Calu3 (cell line): ENCODE results near the gene SH3RF3. TPM values are rescaled to one million over a fixed set of nuclear protein-coding genes. Genes with fewer than 3 reads are reported as not detected.

Experiments used
- BruUV-seq: library from RNA; stranded (reverse); fragments of 400-500 nt; replicated peaks from 2 replicates; lab custom pipeline; 2021; lab: Mats Ljungman, UMichigan
- CTCF ChIA-PET: fragments of 300-600 bp; sonication (Branson Sonifier 250); formaldehyde crosslinking; loops from one replicate; lab custom pipeline; 2022; ENCODE audit warnings: antibody characterized with exemption; lab: Charles Lee
- DNase-seq: peaks from one replicate; pipeline ENCODE4 v3.0.0; 2022
- H3K27ac Mint-ChIP-seq: one replicate; pipeline ENCODE4 v1.8.0; 2022; ENCODE audit warnings: mixed read lengths; ENCODE audit not compliant: unreplicated experiment
- H3K27me3 Mint-ChIP-seq: one replicate; pipeline ENCODE4 v1.8.0; 2022; ENCODE audit warnings: mixed read lengths; ENCODE audit not compliant: unreplicated experiment
- H3K36me3 Mint-ChIP-seq: one replicate; pipeline ENCODE4 v1.8.0; 2022; ENCODE audit warnings: mild to moderate bottlenecking, moderate library complexity, mixed read lengths; ENCODE audit not compliant: insufficient read depth, unreplicated experiment
- H3K4me1 Mint-ChIP-seq: one replicate; pipeline ENCODE4 v1.8.0; 2022; ENCODE audit warnings: mild to moderate bottlenecking, low read depth, mixed read lengths; ENCODE audit not compliant: unreplicated experiment
- H3K4me3 Mint-ChIP-seq: one replicate; pipeline ENCODE4 v1.8.0; 2022; ENCODE audit warnings: mild to moderate bottlenecking, low read depth, moderate library complexity, mixed read lengths; ENCODE audit not compliant: unreplicated experiment
- H3K9me3 Mint-ChIP-seq: one replicate; pipeline ENCODE4 v1.8.0; 2022; ENCODE audit warnings: low read depth, mixed read lengths; ENCODE audit not compliant: unreplicated experiment
- intact Hi-C: fragments of 100-400 bp; cut with micrococcal nuclease; formaldehyde crosslinking; loops from one replicate; pipeline ENCODE4 v1.10.0; 2022; ENCODE audit not compliant: unreplicated experiment
- total RNA-seq: library from RNA; stranded (reverse); gene quantifications from 2 replicates; pipeline ENCODE4 v1.2.3, GENCODE V29; 2022
- TF ChIP-seq, protein P1 (sequence below): fragments of 200-600 bp; IDR thresholded peaks from one replicate; pipeline ENCODE4 v1.8.0; 2022; ENCODE audit warnings: antibody characterized with exemption; ENCODE audit not compliant: unreplicated experiment

The SH3RF3 gene
- total RNA-seq, 1 experiment from 2014 or later: 0.17 TPM

DNA sequence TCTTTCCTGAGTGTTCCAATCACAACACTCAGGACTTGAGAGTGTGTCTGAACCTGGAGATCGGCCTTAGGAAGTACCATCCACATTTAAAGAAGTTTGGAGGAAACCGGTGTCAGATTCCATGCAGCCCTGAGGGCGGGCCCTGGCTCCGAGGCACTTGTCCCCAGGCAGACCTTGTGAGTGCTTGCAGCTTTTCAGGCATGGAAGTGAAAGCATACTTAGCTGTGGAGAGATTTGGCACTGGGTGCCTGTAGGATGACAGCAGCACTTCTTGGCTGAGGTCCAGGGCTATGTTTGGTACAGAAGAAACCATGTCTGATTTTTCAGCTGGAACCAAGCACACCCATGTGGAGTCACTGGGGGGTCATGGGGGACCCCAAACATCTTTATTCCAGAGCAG lies 253.9 kb downstream of the SH3RF3 start:
- TF ChIP-seq, protein P1, sequence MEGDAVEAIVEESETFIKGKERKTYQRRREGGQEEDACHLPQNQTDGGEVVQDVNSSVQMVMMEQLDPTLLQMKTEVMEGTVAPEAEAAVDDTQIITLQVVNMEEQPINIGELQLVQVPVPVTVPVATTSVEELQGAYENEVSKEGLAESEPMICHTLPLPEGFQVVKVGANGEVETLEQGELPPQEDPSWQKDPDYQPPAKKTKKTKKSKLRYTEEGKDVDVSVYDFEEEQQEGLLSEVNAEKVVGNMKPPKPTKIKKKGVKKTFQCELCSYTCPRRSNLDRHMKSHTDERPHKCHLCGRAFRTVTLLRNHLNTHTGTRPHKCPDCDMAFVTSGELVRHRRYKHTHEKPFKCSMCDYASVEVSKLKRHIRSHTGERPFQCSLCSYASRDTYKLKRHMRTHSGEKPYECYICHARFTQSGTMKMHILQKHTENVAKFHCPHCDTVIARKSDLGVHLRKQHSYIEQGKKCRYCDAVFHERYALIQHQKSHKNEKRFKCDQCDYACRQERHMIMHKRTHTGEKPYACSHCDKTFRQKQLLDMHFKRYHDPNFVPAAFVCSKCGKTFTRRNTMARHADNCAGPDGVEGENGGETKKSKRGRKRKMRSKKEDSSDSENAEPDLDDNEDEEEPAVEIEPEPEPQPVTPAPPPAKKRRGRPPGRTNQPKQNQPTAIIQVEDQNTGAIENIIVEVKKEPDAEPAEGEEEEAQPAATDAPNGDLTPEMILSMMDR: no peak
- Mint-ChIP-seq H3K4me3 (no peak overlapping the region), H3K4me1 (no peaks in the 10 kb centered on the region), H3K36me3 (no peaks in the 10 kb centered on the region), H3K27me3 (peaks cover 100% of the 10 kb centered on the region), H3K27ac (no peak overlapping the region), H3K9me3 (no peaks in the 10 kb centered on the region)
- CTCF ChIA-PET: no interaction called here
- BruUV-seq: no TSS peak
- intact Hi-C loops: no loop called here
- DNase-seq: no peak

DNA sequence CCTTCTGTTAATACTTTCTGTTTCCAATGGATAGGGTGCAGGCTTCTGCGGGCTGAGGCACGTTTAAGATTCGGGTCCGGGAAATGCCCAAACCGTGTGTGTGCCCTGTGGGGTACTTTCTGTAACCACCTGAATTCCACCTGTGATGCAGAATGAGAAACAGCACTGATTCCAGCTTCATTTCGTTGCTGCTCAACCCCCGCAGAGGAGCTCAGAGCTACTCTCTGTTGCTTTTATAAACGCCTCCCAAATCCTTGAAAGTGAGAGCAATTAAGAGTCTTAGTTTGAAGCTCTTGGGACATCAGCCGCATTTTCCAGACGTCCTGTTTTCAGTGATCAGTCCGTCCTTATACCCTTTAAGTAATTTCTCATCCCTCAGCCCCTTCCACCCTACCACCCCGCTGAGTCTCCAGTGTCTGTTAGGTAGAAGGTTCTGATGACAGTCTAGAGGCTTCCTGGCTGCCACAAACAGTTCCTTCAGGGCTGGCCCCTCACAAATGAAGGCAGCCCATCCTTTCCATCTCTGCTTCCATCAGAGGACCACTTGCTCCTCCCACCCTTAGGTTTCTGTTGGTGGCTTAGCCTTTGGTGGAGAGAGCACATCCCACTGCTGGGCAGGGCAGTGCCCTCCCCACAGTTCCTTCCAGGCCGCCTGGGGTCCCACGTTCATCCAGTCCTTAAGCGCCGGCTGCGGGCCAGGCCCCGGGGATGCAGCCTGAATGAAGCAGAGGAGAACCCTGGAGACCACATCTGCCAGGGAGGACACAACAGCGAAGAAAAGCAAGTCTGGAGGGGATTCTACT lies 254.7 kb downstream of the SH3RF3 start:
- Mint-ChIP-seq H3K4me3 (no peak overlapping the region), H3K36me3 (no peaks in the 10 kb centered on the region), H3K27ac (no peak overlapping the region), H3K4me1 (no peaks in the 10 kb centered on the region), H3K27me3 (peaks cover 100% of the 10 kb centered on the region), H3K9me3 (no peaks in the 10 kb centered on the region)
- no TSS peak for BruUV-seq
- no peak for DNase-seq
- CTCF ChIA-PET: no interaction called here
- intact Hi-C loops: no loop called here
- TF ChIP-seq, protein P1: no peak

DNA sequence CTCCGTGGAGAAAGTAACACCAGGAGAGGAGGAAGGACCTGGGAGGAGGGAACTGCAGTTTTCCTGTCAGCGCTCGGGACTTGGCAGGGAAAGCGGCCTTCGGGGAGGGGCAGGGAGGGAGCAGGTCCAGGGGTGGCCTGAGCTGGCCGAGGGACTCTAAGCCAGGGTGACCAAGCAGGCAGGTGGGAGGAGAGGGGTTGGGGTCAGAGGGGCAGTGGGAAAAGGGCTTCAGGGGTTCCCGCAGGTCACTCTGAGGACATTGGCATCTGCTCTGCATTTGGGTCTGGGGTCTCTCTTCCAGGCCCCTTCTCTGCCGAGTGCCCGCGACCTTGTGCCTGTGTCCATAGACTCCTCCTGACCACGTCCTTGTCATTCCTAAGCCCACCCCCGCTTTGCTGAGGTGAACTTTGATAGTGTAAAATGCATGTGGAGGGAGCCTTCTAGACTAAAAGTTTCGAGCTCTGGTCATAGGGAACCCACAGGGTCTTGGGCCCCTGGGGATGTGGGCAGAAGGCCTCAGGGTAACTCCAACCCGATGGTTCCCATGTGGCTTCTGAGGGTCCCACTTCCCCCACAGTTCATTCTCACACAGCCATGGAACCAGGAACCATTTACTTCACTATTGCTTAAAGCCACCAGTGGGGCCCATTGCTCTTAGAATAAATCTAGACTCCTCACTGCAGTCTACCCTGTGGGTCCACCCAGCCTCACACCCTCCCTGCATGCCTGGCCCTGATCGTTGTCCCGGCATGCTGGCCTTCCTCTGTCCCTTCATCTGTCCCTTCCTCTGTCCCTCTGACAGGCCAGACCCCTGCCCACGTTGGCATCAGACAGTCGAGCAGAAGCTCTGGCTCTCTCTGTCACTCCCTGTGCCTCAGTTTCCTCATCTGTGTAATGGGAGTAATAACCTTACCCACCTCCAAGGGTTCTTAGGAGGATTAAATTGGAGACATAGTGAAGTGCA lies 255.6 kb downstream of the SH3RF3 start:
- Mint-ChIP-seq H3K27ac (no peak overlapping the region), H3K4me3 (no peak overlapping the region), H3K4me1 (no peaks in the 10 kb centered on the region), H3K36me3 (no peaks in the 10 kb centered on the region), H3K27me3 (peaks cover 100% of the 10 kb centered on the region), H3K9me3 (no peaks in the 10 kb centered on the region)
- BruUV-seq: no TSS peak
- intact Hi-C loops: no loop called here
- TF ChIP-seq, protein P1: no peak
- CTCF ChIA-PET: no interaction called here
- no peak for DNase-seq

DNA sequence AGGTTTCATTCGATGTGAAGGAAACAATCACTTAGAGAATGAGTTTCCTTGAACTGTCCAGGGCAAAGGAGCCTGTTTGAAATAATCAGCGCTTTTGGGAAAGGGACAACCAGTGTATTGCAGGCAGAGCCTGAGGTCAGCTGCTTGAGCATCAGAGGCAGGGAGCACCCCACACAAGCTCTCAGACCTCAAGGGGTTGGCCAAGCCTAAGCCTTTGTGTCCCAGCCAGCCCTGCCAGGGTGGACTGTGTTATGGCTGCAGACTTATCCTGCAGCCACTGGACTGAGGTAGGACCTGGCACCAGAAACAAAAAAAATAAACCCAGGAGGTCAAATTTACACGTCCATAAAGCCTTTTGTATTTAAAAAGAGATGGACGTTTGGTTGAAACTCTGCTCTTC lies 256.5 kb downstream of the SH3RF3 start:
- no TSS peak for BruUV-seq
- intact Hi-C loops: no loop called here
- no peak for DNase-seq
- Mint-ChIP-seq H3K4me3 (no peak overlapping the region), H3K9me3 (no peaks in the 10 kb centered on the region), H3K27me3 (peaks cover 100% of the 10 kb centered on the region), H3K36me3 (no peaks in the 10 kb centered on the region), H3K4me1 (no peaks in the 10 kb centered on the region), H3K27ac (no peak overlapping the region)
- TF ChIP-seq, protein P1: no peak
- CTCF ChIA-PET: no interaction called here
